GM19372 (cell line): ENCODE results near the gene ACADSB.

ENCODE experiments used
- ATAC-seq: cut with Tn5 transposase; IDR thresholded peaks from one replicate; pipeline ENCODE4 v1.9.1; 2021; ENCODE audit warnings: mild to moderate bottlenecking, low read depth, moderate library complexity; ENCODE audit not compliant: unreplicated experiment

Gene ACADSB

DNA sequence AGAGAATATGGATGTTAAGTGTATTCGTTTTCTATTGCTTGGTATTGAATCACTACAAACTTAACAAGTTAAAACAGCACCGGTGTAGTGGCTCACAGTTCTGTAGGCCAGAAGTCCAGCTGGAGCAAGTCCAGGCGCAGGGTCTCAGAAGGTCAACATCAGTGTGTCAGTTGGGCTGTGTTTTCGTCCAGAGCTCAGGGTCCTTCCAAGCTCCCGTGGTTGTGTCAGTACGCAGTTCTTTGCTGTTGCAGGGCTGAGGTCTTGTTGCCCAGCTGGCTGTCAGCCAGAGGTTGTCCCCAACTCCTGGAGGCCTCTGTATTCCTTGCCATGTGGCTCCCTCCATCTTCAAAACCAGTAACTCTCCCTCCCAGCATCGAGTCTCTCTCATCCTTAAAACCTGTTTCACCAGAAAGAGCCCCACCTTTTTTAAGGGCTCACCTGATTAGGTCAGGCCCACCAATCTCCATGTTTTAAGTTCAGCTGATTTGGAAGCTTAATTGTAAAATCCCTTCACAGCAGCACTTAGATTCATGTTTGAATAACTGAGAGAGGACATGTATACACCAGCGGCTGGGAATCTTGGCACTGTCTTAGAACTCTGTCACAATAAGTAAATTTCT is 26.8 kb downstream of the ACADSB start:
- no peak for ATAC-seq

DNA sequence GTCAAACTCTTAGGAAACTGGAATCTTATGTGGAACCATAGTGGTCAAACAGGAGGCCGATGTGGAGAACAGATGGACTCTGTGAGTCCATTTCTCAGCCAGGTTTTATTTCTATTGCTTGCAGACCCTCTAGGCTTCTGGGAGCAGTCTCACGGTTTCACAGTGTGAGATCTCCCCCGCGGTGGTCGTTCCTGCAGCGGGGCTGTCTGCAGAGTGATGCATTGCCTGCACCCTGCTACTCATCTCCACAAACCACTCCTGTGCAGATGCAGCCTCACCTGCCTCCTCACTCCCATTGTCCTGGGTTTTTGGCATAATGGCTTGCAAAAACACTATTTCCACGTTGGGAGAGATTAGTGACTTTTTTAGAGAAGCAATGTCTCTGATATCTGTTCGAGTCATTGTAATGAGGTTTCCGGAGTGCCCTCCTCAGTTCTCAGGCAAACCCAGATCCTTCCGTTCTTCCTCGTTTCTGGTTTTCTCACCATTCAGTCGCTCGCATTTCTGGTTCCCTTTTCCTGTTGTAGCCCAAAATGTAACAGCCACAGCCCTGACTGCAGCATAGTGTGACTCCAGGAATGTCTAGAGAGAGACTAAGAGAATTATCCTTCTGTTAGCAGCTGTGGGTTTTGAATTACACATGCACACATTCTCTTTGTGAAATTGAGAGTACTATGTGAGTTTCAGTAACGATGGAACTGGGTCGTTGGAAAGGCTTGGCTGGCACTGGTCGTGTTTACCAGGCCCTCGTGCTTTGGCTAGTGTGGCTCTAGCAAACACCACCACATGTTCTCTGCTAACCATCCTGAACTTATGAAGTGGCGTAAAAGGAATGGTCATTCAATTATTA is 30.2 kb downstream of the ACADSB start:
- no peak for ATAC-seq

DNA sequence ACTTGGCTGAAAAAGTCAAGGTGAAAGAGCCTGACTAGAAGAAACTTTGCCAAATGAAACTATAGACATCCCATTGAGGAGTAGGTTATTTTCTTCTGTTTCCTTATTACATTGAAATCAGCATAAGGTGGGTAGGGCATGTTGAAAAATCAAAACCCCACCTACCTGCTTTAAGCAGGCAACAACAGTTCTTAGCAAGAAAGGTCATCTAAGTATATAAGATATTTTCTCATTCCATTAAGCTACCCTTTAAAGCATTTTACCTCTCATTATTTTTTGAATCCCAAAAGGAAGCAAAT is 30.8 kb downstream of the ACADSB start:
- ATAC-seq = no peak

DNA sequence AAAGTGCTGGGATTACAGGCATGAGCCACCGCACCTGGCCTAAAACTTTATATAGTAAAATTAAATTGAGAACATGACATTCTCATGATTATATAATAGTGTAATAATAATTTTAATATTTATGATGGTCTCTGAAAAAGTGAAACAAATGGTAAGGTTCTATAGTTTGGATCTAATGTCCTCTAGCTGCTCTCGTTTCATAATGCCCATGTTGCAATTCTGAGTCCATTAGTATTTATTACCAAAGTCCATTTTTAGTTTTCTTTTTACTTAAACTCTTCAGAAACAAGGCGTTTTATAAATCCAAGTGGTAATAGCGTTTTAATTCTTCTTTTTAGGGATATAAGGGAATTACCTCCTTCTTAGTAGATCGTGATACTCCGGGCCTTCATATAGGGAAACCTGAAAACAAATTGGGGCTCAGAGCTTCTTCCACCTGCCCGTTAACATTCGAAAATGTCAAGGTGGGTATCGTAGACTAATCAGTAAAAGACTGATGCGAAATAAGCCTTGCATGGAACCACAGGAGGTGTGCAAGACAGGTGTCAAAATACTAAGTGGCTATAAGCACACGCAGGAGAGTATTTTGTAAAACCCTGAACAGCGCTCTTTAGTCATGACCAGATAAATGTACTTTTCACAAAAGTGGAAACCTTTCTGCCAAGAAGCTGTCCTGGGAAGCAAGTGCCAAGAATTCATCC is 34.1 kb downstream of the ACADSB start:
- no peak for ATAC-seq

DNA sequence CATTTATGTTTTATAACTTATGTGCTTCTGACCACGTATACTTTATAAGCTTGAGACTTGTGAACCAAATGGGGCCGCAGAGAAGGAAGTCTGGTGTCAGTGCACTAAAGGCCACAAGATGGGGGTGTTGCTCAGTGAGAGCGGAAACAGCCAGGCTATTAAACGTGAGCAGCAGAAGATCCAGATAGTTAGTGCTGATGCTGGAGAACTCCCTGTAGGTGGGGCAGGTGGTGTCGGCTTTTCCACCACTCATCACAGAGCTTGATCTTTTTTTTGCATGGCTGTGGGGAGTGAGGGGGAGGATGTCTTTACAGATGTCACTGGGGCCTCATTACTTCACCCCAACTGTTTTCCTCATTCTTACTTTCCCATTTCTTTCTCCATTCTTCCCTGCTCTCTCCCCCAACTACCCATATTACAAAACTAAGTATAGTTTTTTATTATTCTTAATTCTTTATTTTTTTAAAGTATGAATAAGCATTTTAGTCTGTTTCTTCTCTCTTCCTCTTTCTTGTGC is 34.7 kb downstream of the ACADSB start:
- ATAC-seq = no peak

DNA sequence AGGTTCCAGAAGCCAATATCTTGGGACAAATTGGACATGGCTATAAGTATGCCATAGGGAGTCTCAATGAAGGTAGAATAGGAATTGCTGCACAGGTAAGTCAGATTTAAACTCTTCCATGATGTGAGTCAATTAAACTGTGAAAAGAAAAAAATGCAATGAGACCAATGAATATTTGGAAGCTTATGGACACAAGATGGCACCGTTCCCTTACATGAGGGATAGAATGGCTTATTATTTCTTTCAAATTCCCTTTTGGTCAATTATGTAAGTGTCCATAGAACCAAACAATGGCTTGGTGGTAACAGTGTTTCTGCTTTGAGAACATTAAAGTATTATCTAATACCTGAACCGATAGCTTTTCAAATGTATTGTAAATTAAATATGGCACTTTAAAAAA is 35.6 kb downstream of the ACADSB start:
- ATAC-seq = no peak

DNA sequence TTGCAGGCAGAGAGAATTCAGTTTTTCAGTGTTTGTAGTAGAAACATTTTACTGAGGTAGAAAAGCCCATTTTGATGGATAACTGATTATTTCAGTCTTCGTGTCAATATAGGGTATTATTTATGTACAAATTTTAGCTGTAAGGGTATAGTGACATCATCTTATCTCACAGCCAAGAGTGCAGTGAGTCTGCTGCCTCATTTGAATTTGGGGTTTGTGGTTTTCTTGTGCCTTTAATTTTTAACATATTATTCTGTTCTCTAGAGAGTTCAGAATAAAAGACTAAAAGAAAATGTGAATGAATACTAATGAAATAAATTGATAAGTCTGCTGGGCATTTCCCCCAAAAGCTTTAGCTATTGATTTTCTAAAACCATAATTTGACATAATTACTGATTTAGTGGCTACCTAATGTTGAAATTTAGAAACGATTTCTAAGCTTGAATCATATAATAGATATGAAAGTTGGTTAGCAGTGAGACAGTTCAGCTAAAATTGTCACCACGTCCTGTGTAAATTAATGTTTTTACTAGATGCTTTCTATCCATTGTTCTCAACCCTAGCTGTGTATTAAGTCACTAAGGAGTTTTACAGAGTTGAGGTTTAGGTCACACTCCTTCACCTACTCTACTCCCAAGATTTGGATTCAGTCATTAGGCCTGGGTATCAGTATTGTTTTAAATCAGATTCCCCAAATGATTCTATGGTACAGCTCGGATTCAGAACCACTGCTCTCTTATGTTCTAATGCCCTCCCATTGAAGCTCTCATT is 37.3 kb downstream of the ACADSB start:
- ATAC-seq = no peak

DNA sequence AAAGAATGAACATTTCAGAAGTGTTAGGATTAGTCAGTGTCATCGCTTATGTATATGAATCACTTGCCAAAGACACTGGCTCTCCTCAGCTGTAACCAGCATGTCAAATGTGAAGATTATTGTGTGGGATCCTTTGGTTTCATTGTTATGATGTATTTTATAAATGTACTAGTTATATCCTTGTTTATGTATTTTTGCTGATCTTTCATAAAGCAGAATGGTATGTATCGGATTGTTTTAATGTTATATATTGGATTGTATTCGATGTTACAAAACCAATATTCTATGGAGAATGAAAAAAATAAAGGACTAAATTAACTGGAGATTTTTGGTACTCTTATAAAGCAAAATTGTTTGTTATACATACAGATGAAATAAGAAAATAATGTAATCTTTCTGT is 49.2 kb downstream of the ACADSB start:
- ATAC-seq = no peak

DNA sequence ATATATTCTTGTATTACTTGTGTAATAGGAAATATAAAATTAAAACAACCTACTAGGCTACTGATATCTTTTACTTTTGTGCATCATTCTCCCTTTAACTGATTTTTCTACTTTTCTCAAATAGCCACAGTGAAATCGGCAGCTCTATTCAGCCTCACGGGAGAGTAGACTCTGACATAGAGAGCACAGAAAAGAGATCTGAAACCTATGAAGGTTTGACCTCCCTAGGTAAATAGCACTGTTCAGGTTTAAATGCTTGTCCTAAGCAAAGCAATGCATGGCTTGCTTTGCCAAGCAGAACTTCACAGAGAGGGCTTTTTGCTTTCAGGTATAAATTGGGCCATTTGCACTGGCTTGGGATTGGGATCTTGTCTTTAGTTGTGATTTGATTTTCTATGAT is 53.1 kb downstream of the ACADSB start:
- no peak for ATAC-seq

DNA sequence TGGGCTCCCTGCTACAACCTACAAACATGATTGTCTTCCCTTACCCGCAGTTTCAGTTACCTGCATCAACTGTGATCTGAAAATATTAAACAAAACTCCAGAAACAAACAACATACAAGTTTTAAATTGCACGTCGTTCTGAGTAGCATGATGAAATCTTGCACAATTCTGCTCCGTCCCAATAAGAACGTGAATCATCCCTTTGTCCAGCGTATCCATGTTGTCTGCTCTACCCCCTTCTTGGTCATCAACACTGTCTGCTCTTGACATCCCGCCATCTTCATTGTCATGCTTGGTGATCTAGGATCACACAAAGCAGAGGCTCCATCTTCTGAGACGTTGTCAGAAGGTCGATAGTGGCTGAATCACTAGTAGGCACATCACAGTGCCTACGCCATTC is 53.9 kb downstream of the ACADSB start:
- ATAC-seq = no peak

DNA sequence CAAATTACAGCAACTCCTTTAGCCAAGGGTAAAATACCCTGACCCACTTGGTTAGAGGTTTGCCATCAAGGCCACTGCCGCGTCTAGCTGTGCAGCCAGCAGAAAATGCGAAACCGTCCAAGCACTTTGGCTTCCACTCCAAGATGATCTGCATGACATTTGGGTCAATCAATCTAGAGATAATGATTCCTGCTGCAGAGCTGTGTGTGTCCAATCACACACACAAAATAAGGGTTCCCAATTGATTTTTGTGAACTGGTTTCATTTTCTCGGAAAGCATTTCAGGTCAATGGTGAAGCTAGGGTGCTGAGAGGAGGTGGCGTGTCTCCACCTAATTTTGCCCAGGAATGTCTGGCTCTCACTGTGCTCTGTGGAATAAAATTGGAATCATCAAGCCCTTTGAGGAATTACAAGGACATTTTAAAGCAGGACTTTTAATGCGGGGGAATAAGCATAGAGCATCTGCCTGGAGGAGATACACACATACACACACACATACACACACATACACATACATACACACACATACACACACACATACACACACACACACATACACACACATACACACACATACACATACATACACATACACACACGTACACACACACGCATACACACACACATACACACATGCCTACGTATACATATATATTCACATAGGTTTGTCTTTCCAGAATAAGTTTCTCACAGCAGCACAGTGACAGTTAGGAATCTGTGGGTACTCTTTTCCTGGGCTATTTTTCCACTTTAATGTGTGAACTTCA is 59.5 kb downstream of the ACADSB start:
- ATAC-seq = no peak

DNA sequence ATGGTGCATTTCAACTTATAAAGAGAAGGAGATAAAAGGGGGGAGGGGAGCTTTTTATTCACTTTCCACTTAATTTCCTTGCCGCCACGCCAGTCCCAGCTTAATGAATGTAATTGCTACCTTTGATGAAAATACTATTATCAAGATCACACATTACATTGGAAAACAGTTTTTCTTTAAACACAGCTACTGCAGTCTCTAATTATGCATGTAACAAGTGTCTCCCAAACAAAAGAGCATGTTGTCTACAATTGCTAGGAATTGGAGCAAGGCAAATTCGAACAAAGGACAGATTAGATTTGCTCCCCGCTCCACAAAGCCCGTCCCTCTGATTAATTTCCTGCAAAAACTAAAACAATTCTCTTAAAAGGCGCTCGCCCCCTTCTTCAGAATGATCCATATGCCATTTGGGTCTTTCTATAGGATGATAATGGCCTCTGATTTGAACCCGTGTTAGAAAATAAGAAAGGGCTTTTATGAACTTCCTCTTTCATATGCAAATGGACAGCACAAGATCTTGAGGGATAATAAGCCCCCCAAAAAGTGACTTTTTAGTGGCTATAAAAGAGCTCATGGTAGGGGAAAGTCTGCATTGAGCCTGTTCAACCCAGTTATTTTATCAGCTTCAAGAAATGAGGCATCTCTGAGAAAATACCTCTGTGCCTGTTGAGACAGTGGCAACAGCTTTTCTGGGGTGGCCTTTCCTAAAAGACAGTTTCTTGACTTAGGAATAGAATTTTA is 60.6 kb downstream of the ACADSB start:
- ATAC-seq = no peak

DNA sequence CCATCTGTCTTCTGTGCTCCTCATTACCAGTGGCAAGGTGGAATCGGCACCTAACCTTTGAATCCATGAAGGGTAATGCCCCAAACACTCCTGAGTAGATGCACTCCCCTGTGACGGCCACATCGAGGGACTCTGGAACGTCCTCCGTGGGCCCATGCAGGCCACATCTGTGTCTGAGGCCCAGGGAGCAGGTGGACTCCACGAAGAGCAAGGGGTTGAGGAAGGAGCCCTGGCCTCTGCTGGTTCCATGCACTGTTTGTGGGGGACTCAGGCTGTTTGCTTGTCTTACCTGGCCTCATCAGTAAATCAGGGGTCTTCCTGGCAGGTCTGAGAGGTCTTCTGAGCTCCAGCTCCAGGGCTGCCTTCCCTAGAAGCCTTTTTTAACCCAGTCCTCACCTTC is 64.4 kb downstream of the ACADSB start:
- ATAC-seq = no peak

DNA sequence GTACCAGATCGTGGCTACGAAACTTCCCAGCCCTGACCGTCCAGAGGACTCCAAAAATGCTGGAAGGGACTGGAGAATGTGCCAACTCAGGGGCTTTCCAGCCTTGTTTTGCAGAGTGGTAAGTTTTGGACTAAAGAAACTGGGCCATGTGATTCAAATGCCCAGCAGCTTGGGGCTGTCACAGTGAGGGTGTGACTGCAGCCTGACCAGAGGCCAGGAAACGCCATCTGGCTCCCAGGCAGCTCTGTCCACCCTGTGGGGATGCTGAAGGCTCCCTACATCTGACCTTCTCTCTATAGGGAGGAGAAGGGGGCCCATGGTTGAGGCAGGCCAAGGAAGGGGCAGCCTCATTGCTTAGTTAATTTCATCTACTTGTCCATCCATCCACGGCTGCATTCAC is 65.4 kb downstream of the ACADSB start:
- ATAC-seq = no peak

DNA sequence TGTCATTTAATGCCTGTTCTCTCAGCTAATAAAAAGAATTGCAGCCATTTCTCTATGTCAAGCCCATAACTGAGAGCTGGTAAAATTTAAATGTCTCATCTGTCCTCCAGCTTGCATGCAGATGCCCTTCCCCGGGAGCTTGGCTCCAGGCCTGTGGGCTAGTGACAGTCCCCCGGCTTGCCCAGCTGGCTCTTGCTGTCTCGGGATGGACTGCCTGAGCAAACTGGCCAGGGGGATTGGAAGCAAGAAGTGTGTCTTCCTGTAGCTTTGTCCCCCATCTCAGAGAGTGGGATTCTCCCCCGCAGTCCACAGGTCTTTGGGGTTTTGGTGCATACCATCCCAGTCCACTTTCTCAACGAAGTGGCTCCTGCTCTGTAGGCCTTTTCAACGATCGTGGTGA is 73.1 kb downstream of the ACADSB start:
- ATAC-seq = no peak

DNA sequence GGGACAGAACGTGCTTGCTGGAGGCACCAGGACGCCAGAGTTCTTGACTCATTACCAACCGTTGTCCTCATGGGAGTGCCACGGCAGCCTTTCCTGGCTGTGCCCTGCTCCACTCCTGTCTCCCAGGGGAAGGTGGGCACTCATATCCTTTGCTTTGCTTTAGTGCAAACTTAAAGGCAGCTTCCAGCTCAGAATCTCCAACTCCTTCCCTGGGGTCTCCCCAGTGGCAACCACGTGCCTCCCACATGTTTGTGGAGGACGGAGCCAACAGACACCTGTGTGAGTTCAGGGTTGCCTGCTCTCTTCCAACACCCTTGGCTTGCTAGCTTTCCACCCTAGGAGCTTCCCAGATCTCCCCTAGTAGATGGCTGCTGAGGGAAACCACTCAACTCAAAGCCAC is 75.0 kb downstream of the ACADSB start:
- ATAC-seq = no peak

DNA sequence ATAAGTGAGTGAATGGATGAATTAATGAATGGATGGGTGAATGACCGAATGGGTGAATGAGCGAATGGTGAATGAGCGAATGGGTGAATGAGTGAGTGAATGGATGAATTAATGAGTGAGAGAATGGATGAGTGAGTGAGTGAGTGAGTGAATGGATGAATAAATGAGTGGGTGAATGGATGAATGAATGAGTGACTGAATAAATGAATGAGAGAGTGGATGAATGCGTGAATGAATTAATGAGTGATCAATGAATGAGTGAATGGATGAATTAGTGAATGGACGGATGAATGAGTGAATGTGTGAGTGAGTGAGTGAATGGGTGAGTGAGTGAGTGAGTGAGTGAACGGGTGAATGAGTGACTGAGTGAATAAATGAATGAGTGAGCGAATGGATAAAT is 77.5 kb downstream of the ACADSB start:
- no peak for ATAC-seq

DNA sequence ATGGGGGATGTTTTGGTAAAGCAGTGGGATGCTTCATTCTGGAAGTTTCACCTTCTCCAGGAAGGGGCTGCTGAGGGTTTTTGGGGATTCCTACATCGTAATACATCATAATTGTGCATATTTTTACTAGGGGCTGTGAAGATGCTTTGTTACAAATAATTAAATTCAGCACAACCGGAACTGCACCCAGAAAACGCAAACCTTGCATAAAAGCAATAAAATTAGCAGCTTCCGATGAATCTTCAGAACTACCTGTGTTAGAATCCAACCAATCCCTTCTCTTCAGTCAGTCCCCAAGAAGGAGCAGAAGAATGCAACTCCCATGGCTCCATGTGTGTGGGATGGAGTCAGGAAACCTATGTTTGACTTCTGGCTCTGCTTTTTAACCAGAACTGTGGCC is 78.5 kb downstream of the ACADSB start:
- no peak for ATAC-seq

DNA sequence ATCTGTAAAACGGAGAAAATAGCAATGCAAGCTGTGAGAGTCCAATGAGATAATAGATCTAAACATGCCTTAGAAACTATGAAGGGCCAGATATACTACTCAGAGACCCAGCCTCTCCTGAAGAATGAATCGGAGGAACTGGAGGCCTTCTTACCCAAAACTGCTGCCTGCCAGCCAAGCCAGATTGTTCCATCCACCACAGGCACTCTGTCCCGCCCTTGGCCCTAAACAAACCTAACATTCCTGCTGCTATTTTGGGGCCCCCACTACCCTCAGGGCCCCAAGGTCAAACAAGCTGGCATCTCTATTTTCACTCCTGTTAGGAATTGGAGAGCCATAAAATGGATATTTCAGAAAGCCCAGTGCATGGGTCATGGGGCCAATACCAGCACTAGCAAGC is 79.0 kb downstream of the ACADSB start:
- ATAC-seq = no peak
